ENCODE measurements around the gene NDUFAF4. TPM values are rescaled to one million over a fixed set of nuclear protein-coding genes. Genes with fewer than 3 reads are reported as not detected.

NDUFAF4 gene
- 14.9 TPM for total RNA-seq

GRCh38 chr6:96897396-96898240, at the start of gene NDUFAF4:
Gene NDUFAF4 (minus strand): TSS chr6:96897891. CDS start chr6:96897801, 90 bp downstream.

Small RNA genes lying within 50 kb of the gene (small RNA-seq; reads per million reads assigned to genes)
- not detected for gene RN7SL509P (ENCODE audit: low replicate concordance)

Other genes with a start within 250 kb of the NDUFAF4 start
- gene GPR63, start 60.4 kb downstream of the NDUFAF4 start, total RNA-seq: 3.2 TPM
- gene KLHL32, start 26.8 kb upstream of the NDUFAF4 start, total RNA-seq: 3.6 TPM

Measured in metanephros (tissue), 2 donors.